SKM-1 treated with dmso at 0.1 percent for 144 hours (cell line): ENCODE measurements around the gene SEZ6.

Source experiments
- DNase-seq: peaks from one replicate; lab custom pipeline; 2025; ENCODE audit not compliant: unreplicated experiment; lab: John Stamatoyannopoulos, UW

SEZ6 gene

DNA sequence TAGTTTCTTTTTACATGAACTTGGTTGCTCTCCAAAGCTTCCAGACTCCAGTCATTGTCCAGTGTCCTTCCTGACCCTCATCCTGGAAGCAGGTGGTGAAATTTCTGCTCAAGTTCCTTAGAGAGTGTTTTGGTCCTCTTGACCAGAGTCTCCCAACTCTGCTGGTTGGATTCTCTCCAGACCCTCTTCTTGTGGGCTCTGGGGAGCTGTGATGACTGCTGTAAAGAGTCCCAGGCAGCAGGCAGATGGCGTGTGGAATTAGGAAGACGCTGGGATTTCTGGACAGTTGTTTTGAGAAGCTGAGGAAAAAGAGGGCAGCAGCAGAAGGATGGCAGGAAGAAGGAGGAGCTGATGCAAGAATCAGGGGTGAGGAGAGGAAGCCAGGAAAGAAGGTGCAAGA, 1.6 kb upstream of the SEZ6 start:
- DNase-seq, result no peak

DNA sequence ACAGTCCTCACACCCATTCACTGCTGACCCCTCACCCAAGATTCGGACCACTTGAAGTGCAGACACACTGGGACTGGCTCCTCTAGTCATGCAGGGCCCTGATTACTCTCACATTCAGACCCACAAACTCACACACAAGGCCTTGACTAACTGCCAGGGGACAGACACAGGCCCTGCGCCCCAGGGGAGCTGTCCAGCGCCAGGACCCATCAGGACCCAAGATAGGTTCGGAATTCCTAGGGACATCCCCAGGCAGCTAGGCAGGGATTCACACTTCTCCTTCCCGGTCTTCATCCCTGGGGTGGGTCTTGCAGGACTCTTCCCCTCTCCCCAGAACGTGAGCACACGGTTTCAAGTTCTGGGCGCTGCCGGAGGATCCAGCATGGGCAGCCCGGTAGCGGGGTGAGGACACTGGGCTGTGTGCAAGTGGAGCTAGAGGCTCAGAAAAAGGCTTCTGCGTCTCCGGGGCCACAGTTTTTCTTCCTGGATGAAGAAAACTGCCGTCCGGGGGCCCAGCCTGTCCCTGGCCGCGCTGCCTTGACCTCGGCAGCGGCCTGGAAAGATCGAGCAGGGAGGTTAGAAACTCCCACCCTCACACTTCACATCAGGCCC, 1.6 kb downstream of the SEZ6 start:
- DNase-seq, result no peak

DNA sequence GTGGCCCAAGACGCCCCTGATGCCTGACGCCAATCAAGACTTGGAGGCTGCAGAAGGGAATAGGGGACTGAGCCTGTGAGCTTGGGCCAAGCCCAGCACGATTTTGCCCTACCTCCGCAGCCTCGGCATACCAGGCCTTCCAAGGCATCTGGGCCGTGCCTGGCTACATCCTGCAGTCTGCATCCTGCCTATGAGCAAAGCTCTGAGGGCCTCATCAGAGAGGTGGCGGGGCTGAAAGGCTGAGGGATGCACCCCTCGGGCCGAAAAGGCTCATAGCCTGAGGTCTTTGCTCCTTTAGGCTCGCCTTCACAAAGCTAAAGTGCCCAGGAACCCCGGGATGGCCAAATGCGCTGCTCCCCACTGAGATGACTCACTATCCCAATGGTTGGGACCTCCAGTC, 2.5 kb downstream of the SEZ6 start:
- DNase-seq, result no peak

DNA sequence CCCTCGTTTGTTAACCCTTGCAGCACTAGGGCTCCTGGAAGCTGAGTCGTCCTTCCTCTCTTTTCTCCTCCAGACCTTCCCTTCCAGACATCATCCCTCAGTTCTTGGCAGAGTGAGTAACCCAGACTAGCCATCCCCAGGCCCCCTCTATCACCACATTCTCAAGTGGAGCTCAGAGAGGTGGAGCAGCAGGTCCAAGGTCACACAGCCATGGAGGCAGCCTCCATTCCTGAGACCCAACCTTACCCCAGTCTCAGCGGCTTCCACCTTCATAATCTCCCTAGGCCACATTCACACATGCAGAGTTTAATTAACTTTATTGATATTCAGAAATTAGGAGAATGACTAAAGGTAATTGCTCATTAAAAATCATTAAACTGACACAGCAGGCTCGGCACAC, 3.0 kb downstream of the SEZ6 start:
- DNase-seq, result no peak

DNA sequence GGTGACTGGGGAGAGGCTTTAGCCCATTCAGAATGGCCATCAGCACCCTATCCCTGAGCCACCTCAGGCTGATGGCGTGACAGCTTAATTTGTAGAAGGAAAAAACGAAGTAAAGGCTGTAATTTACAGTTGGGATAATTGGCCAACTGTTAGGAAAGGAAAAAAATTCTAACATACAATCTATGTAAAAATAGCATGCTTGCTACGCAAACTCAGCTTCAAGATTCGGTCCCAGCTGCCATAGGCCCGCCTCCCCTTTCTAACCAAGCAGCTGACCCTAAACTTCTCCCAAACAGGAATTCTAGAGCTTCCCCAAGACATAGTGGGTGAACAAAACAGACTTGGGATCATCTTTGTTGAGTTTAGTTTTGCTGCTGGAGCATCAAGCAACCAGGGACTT, 4.9 kb downstream of the SEZ6 start:
- DNase-seq, result no peak

DNA sequence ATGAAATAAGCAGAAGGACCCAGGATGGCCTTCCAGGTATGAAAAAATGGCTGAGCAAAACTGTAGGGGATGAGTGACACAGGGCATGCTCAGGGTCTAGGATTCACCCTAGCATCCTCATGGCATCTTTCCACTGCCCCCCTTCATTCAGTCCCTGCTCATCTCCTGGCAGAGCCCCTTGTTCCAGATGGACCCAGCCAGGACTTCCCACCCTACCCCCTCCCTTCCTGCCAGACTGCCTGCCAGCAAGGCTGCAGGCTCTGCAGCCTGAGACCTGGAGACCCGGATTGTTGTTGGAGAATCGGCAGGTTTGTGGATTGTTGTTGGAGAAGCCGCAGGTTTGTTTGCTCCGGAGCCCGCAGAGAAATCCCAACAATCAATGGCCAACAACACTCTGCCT, 6.6 kb downstream of the SEZ6 start:
- DNase-seq, result no peak

DNA sequence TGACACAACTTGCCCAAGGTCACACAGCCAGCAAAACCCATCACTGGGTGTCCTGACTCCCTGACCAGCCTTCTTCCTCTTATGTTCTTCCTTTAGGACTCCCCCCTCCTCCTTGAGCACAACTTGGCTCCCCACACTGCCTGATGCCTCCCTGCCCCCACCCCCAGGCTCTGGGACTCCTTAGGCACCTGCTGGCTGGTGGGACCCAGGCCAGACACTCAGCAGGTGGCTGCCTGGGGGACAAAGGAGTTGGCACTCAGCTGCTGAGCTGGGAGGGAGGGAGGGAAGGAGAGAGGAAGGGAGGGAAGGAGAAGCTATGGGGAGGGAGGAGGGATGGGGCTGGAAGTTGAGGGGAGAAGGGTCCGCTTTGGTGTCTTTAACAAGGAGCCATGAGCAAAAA, 8.0 kb downstream of the SEZ6 start:
- DNase-seq, result no peak

DNA sequence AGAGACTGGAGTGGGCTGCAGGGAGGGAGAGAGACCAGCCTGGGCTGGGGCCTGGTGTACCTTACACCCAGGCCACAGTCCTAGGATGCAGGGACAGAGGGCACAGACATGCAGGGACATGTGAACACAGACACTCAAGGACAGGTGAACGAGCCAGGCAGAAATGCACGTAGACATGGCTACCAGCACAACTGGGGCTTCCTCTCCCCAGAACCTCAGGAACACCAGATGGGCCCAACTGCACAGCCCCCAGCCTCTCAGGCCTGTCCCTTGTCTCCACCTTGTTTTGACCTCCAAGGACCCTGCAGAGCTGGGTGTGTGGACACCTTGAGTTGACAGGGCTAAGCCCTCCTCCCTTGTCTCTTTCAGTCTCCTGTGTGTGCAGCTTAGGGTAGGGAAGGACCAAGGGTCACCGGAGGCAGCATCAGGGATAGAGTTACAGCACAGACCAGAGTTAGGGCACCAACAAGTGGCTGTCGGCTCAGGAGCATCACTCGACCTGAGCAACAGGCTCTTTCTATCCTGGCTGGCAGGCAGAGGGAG, 9.2 kb downstream of the SEZ6 start:
- no peak for DNase-seq

DNA sequence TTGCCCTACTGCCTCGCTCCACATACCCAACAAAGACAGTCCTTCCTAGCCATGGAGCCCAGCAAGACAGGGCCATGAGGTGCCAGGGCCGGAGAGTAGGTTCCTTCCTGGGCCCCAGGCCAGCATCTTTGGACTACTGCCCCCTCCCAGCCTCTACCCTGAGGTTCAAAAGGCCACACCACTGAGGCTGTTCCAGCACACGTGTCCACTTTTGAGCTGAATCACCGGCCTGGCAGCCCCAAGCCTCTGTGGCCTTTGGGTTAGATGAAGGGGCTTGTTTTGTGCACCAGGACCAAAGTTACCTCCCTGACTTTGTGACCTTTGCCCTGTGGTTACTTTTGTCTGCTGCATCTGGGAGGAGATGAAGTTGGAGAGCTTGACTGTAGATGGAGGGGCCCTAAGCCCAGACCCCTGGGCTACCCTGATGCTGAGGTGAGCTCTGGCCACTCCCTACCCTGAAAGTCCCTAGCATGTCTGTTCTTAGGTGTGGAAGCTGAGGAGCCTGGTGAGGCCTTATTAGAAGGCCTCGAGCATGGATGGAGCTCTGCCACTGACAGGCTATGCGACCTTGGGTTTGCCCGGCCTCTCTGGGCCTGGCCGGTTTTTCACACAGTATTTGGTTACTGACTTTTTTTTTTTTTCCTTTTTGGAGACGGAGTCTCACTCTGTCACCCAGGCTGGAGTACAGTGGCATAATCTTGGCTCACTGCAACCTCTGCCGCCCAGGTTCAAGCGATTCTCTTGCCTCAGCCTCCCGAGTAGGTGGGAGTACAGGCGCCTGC, 12.0 kb downstream of the SEZ6 start:
- DNase-seq, result no peak

DNA sequence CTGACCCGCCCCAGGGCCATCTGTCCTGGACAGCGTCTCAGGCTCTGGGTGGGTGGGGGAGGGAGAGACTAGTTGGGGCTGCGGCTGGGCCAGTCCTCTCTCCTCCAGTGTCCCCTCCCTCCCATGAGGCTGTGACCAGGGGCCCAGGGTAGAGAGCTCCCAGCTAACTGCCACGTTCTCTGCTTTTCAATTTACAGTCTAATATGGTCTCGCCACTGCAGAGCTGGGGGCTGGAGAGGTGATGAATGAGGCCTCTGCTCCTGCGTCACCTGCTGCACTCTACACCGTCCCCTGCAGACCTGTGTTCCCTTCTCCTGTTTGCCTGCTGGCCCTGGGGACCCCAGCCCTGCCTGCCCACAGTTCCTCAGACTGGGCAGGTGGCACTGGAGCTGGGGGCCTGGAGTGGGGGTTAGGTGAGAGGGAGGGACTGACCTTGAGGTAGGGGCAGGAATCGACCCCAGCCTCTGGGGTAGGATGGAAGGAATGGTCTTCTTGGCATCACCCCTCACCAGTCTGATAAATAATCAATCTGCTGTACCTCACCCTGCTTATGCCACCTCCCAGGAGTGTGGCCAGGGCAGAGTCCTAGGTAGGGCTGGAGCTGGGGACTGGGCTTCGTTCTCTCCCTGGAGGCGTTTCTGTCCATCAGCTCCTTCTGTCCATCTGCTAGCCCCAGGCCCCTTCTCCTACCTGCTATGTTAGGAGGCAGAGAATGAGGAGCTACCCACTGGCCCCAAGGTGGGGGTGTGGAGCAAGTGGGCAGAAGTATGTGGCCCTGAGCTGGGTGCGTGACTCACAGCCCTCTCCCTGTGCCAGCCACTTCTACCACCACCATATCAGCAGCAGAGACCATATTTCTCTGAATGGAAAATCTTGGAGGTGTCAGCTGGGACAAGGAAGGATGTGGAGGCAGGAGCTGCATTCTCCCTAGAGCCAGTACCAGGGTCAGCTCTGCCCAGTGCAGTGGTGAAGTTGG, 12.9 kb downstream of the SEZ6 start:
- DNase-seq, result no peak

DNA sequence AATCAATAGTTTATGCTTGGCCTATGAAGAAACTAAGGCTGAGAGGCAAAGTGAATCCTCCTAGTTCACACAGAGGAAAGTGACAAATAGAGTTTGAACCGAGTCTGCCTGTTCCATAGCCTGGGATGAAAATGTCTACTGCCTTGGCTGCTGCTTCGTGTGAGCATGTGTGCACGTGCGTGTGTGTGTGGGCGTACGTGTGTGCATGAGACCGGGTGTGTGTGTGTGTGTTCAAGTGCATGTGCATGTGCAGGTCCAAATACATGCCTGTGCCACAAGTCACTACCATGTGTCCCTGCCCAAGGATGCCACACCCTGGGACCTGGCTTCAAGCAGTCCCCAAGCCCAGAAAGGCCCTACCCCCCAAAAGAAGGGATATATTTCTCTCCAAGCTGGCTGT, 13.6 kb downstream of the SEZ6 start:
- DNase-seq, result no peak

DNA sequence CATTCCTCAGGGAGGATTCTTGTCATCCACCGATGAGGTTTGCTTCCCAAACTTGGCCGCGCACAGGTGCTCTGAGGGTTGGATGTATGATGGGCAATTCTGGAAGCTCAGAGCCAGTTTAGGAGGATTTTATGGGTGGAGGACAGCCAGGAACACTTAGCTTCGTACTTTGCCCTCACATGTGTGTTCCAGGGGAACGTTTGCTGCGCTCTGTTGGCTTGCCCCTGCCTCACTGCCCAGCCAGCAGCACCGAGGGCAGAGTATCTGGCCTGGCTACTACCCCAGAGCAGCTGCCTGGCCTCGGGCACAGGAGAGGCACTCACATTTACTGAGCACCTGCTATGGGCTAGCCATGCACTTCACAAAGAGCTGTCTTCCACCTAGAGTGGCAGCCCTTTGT, 14.1 kb downstream of the SEZ6 start:
- DNase-seq, result no peak

DNA sequence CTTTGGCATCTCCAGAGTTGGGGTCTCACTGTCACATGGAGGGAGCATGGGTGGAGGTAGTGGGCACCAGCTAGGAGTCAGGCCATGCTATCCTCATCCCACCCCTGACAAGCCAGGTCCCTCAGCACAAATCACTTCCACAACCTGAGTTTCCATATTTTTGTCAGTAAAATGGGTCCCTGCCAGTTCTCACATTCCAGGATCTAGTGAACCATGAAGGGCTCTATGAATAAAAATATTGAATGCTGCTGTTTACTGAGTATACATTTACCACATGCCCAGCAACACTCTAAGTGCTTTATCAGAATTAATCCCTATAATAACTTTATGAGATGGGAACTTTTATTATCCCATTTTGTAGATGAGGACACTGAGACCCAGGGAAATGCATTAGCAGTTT, 16.8 kb downstream of the SEZ6 start:
- DNase-seq, result no peak

DNA sequence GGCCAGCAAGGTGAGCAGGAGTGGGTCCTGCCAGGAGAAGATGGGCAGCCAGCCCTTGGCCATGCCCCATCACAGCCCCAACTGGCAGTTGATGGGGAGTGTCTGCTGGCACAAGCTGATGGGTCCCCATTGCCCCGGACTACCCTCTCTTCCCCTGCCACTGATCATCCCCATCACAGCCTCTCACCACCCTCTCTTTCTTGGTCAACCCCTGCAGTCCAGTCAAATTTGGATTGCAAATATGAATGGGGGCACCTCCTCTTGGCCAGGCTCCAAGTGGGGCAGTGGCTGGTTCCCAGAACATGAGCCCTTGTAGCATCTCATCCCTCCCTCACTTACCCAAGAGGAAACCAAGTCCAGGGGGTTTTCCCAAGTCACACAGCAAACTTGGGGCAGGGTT, 17.4 kb downstream of the SEZ6 start:
- no peak for DNase-seq

DNA sequence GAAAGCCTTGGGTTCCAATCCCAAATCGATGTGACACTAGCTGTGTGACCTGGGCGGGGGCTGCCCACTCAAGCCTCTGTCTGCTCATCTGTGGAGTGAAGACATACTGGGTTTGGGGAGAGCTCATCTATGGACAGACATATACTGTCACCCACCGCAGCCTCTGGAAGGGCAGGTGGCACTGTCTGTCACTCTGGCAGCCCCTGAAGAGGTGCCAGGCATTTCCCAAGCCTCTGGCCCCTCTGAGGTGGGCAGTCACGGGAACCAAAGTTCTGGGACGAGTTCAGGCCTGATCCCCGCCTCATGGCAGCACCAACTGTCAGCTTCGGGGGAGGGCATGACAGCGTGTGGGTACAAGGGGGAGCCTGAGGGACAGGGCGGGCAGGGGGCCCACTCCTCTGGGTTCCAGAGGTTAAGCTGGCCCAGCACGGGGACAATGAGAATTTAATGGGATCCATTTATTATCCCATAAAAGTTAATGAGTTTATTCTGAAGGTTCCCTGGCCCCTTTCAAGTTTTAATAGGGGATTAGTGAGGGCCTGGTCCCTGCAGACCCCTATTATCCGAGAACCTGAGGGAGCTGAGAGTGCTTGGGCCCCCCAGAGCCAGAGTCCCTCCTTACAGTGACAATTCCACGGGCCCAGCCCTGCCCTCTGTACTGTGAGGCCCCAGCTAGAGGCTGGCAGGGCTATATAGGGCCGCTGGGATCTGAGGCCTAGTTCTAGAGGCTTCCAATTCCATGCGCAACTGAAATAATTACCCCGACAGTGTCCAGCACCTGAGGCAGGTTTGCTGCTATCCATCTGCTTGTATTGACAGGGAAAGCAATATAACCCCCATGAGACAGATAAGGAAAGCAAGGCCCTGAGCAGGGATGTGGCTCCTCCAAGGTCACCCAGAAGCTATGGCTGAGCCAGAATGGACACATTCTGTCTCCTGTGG, 18.8 kb downstream of the SEZ6 start:
- no peak for DNase-seq

DNA sequence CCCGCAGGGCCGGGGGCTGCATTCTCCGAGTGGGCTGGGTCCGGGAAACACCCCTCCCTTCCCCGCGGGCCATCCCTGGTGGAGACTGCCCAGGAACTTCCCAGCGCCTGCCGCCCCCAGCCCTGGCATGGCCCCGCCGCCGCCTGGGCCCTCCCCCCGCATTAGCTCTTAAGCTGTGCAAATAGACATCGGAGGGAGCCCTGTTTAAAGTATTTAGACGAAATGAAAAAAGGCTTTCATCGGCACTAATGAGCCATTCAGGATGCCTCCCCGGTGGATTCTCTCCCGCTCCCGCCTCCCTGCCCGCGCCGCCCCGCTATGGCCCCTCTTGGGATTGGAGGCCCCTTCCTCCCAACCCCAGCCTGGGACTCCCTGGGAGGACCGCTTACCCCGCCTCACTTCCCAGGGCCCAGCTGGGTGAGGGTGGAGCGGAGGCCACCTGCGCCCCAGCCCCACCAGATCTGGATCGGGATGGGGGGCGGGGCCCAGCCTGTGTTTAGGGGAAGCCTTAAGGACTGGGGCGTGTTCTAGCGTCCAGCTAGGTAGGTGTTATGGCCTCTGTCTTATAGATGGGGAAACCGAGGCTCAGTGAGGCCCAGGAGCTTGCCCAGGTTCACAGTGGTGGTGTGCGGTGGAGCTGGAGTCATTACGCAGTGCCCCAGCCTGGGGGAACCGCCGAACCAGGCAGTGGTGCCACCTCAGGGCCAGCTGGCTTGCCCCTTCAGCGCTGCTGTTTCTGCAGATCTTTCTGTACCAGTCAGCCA, 19.7 kb downstream of the SEZ6 start:
- DNase-seq, result no peak

DNA sequence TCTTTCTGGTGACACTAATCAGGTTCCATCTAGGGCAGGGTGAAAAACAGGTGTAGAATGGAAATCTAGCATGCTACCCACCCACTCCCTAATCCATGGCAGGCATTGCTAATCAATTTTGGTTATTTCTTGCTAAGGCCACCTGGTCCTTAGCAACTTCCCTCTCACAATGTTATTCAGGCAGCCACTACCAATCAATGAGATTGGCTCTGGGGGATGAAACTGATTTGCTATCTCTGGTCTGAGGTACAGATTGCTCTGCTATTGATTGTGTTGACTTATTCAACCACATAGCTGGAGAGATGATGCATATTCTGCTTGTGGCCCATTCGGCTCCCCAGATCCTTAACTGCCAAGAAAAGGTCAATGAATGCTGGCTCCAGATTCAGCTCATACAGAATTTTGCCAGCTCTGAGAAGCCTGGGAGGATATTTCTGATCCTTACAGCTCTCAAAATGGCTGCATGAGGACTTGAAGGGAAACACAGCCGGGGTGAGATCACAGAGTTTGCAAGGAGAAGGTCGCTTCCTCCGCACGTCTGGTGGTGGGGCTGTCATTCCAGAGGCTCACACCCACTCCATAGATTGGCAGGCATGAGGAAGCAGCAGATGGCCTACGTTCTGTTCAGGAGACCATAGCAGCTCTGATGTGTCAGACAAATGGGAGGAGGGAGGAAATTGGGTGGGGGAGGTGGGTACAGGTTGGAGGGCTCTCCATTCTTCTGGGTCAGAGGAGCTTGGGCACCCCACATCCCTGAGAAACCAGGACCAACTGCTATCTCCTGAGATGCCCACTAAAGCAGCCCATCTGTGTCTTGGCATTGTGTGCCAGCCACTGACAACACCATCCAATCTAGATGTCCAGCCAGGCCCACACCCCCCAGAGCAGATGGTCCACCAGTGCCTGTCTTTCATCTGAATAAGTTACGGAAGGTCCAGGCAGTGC, 22.3 kb downstream of the SEZ6 start:
- DNase-seq, result no peak

DNA sequence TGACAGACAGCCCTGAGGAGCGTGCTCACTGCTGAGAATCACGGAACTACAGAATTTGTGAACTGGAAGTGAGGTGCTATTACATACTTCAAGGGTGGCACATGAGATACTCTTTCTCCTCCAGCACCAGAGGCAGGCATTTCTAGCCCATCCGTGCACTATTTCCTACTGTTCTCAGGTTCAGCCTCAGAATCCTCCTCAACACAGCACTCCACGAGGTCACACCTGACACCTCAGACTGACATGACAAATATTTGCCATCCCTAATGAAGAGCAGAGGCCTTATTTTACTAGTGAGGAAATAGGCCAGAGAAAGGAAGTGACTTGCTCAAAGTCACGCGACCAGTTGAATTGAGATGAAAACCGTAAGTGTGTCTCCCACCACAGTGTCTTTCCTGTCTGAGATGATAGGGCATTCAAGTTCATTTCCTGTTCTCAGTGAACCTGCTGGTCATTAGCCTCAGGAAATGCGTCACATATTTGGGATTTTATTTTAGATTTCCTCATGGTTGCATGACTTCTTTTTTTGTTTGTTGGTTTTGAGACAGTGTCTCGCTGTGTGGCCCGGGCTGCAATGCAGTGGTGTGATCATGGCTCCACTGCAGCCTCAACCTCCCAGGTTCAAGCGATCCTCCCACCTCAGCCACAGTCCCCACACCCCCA, 23.6 kb downstream of the SEZ6 start:
- peak; percentile 84 for DNase-seq
